NOMO-1 (cell line): ENCODE measurements around the gene CYS1.
"Not testable (repeated sequence)": the region's sequence is repeated elsewhere in the genome, so short reads cannot be mapped to it uniquely, and the experiment has no call there.

Source experiments
- DNase-seq, 2 experiments: peaks; one replicate each; lab custom pipeline; 2025; ENCODE audit not compliant: unreplicated experiment in 2 of 2; lab: John Stamatoyannopoulos, UW

CYS1 gene

GRCh38 chr2:10016001-10016801 lies 64.0 kb downstream of the CYS1 start:
- no peak for DNase-seq

GRCh38 chr2:10015376-10015989 lies 64.7 kb downstream of the CYS1 start:
- not testable (repeated sequence) for DNase-seq

GRCh38 chr2:10014418-10015190 lies 65.6 kb downstream of the CYS1 start:
- no peak for DNase-seq

- not testable (repeated sequence) for DNase-seq
These were observed 66.4 kb downstream of the CYS1 start for GRCh38 chr2:10013651-10014417.

GRCh38 chr2:10012963-10013461 lies 67.2 kb downstream of the CYS1 start:
- no peak for DNase-seq

- not testable (repeated sequence) for DNase-seq
These were observed 67.7 kb downstream of the CYS1 start for GRCh38 chr2:10012366-10012962.

- DNase-seq: not testable (repeated sequence)
These were observed 68.4 kb downstream of the CYS1 start for GRCh38 chr2:10011606-10012325.

- DNase-seq: not testable (repeated sequence)
These were observed 69.2 kb downstream of the CYS1 start for GRCh38 chr2:10010861-10011605.

- DNase-seq: no peak
These were observed 70.1 kb downstream of the CYS1 start for GRCh38 chr2:10009811-10010781.

GRCh38 chr2:10009271-10009810 lies 70.9 kb downstream of the CYS1 start:
- no peak for DNase-seq

GRCh38 chr2:10008809-10009176 lies 71.4 kb downstream of the CYS1 start:
- no peak for DNase-seq

GRCh38 chr2:10007921-10008808 lies 72.0 kb downstream of the CYS1 start:
- no peak for DNase-seq

GRCh38 chr2:10007435-10007834 lies 72.8 kb downstream of the CYS1 start:
- DNase-seq: no peak
